ENCODE measurements around the gene UBASH3B. TPM values are rescaled to one million over a fixed set of nuclear protein-coding genes. Genes with fewer than 3 reads are reported as not detected.
"Not testable (repeated sequence)": the region's sequence is repeated elsewhere in the genome, so short reads cannot be mapped to it uniquely, and the experiment has no call there.

Gene UBASH3B
- total RNA-seq, 1 donor from 2014 or later, result 64.6 TPM

GRCh38 chr11:122726028-122726427 is 70.5 kb downstream of the UBASH3B start:
- TF ChIP-seq CTCF (conservative IDR thresholded peaks at IDR 0.05; ENCODE audit: low read depth, low read length), result no peak
- H3K4me3 ChIP-seq (ENCODE audit: low read depth, low read length), result no peak overlapping the region
- no peak for DNase-seq (ENCODE audit: low read depth)

GRCh38 chr11:122727101-122727929 is 71.8 kb downstream of the UBASH3B start:
- H3K4me3 ChIP-seq (ENCODE audit: low read depth, low read length), result no peak overlapping the region
- no peak for TF ChIP-seq CTCF (conservative IDR thresholded peaks at IDR 0.05; ENCODE audit: low read depth, low read length)
- no peak for DNase-seq (ENCODE audit: low read depth)

GRCh38 chr11:122728561-122728960 is 73.0 kb downstream of the UBASH3B start:
- DNase-seq (ENCODE audit: low read depth), result no peak
- TF ChIP-seq CTCF (conservative IDR thresholded peaks at IDR 0.05; ENCODE audit: low read depth, low read length), result no peak
- H3K4me3 ChIP-seq (ENCODE audit: low read depth, low read length), result no peak overlapping the region

GRCh38 chr11:122729139-122729538 is 73.6 kb downstream of the UBASH3B start:
- no peak overlapping the region for H3K4me3 ChIP-seq (ENCODE audit: low read depth, low read length)
- TF ChIP-seq CTCF (conservative IDR thresholded peaks at IDR 0.05; ENCODE audit: low read depth, low read length), result no peak
- DNase-seq (ENCODE audit: low read depth), result no peak

- not testable (repeated sequence) for DNase-seq (ENCODE audit: low read depth); H3K4me3 ChIP-seq (ENCODE audit: low read depth, low read length)
These were observed 75.2 kb downstream of the UBASH3B start for GRCh38 chr11:122730694-122731093.

- no peak for TF ChIP-seq CTCF (conservative IDR thresholded peaks at IDR 0.05; ENCODE audit: low read depth, low read length)
- H3K4me3 ChIP-seq (ENCODE audit: low read depth, low read length), result no peak overlapping the region
- DNase-seq (ENCODE audit: low read depth), result no peak
These were observed 76.0 kb downstream of the UBASH3B start for GRCh38 chr11:122731500-122731913.

- TF ChIP-seq CTCF (conservative IDR thresholded peaks at IDR 0.05; ENCODE audit: low read depth, low read length), result no peak
- no peak for DNase-seq (ENCODE audit: low read depth)
- no peak overlapping the region for H3K4me3 ChIP-seq (ENCODE audit: low read depth, low read length)
These were observed 77.1 kb downstream of the UBASH3B start for GRCh38 chr11:122732342-122733315.

Data from epithelial cell of proximal tubule (primary cell).